ENCODE measurements around the gene NUBPL. TPM values are rescaled to one million over a fixed set of nuclear protein-coding genes. Genes with fewer than 3 reads are reported as not detected.
A peak's percentile ranks its signal among the peaks of the same experiment; 100 is the strongest.

Gene NUBPL
- polyA plus RNA-seq, 2 of the 4 experiments (the other 2 are of a cell fraction) = 7.6 to 14.1 TPM

GRCh38 chr14:31787377-31787776, 226.2 kb downstream of the NUBPL start:
- ChIA-PET CTCF (no interaction called here), POLR2A (no interaction called here)
- no peak overlapping the region for H3K27ac ChIP-seq
- FAIRE-seq (no peak), DNase-seq (ENCODE audit: low read depth in 1 of 2, low spot score in 1 of 2) (peak; percentile 9 to 50), ATAC-seq (peak; percentile 59 to 78; a peak in 4 of 6 replicates)
- H3K4me1 ChIP-seq = no peaks in the 10 kb centered on the region
- H3K9me3 ChIP-seq = 0 out of 3 replicates have a peak, but pooled peaks cover 1% of the 10 kb centered on the region
- 65% methylated on average over 3 of the region's 3 CpGs for WGBS (ENCODE audit: missing lambda C conversion rate)
- no peak for TF ChIP-seq FOSL2 (IDR thresholded peaks at IDR 0.05)
- TF ChIP-seq FOSL2 (CRISPR knock-in tag; IDR thresholded peaks at IDR 0.05) = peak; percentile 82
- peak in 1 of 2 experiments; percentile 29; a peak in 1 of 5 replicates for TF ChIP-seq RAD21 (conservative IDR thresholded peaks at IDR 0.05 in 1 of 2, IDR thresholded peaks at IDR 0.05 in 1 of 2)
- no peak for TF ChIP-seq SREBF2 (IDR thresholded peaks at IDR 0.05)
- TF ChIP-seq CTCF (IDR thresholded peaks at IDR 0.05) = 0 out of 3 replicates have a peak, but pooled peaks have one; percentile 13
- TF ChIP-seq KDM5A (IDR thresholded peaks at IDR 0.05) = no peak
- H3K4me3 ChIP-seq = no peak overlapping the region
- no peak overlapping the region for H3K4me2 ChIP-seq

- Histone ChIP-seq H3K27ac (no peak overlapping the region), H3K4me1 (no peaks in the 10 kb centered on the region), H3K4me2 (no peak overlapping the region), H3K9me3 (no peaks in the 10 kb centered on the region), H3K4me3 (no peak overlapping the region)
- POLR2A ChIA-PET = no interaction called here
- FAIRE-seq = no peak
- WGBS (ENCODE audit: missing lambda C conversion rate) = 89% methylated on average over 1 of the region's 1 CpG
- CTCF ChIA-PET = interaction anchor here (0.7 kb wide), 1 partner anchor 466 kb away, joined by 4 read pairs; no protein-coding TSS in a partner anchor
- TF ChIP-seq MYC (IDR thresholded peaks at IDR 0.05; ENCODE audit: borderline replicate concordance, low read length) (no peak), FOSB (CRISPR knock-in tag; IDR thresholded peaks at IDR 0.05) (no peak), BCL3 (IDR thresholded peaks at IDR 0.05) (no peak), USF2 (IDR thresholded peaks at IDR 0.05) (no peak), PHF8 (IDR thresholded peaks at IDR 0.05; ENCODE audit: borderline replicate concordance, low read depth) (no peak), MAZ (IDR thresholded peaks at IDR 0.05; ENCODE audit: borderline replicate concordance, low read depth, low read length) (no peak), RFX5 (IDR thresholded peaks at IDR 0.05) (no peak), SMC3 (IDR thresholded peaks at IDR 0.05) (no peak), ZC3H11A (IDR thresholded peaks at IDR 0.05) (no peak)
- TF ChIP-seq, protein P1, sequence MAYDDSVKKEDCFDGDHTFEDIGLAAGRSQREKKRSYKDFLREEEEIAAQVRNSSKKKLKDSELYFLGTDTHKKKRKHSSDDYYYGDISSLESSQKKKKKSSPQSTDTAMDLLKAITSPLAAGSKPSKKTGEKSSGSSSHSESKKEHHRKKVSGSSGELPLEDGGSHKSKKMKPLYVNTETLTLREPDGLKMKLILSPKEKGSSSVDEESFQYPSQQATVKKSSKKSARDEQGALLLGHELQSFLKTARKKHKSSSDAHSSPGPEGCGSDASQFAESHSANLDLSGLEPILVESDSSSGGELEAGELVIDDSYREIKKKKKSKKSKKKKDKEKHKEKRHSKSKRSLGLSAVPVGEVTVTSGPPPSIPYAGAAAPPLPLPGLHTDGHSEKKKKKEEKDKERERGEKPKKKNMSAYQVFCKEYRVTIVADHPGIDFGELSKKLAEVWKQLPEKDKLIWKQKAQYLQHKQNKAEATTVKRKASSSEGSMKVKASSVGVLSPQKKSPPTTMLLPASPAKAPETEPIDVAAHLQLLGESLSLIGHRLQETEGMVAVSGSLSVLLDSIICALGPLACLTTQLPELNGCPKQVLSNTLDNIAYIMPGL (CRISPR knock-in tag; IDR thresholded peaks at IDR 0.05; ENCODE audit: borderline replicate concordance) = no peak
- peak in 1 of 2 experiments; percentile 1 for DNase-seq (ENCODE audit: low read depth in 1 of 2, low spot score in 1 of 2)
- no peak for ATAC-seq
These were observed 227.1 kb downstream of the NUBPL start for GRCh38 chr14:31788340-31788739.

- no peak for DNase-seq (ENCODE audit: low read depth in 1 of 2, low spot score in 1 of 2)
- CTCF ChIA-PET = interaction anchor here (0.6 kb wide), 1 partner anchor 51 kb away, joined by 3 read pairs; no protein-coding TSS in a partner anchor
- TF ChIP-seq CTCF (IDR thresholded peaks at IDR 0.05) (no peak), HOXB5 (CRISPR knock-in tag; IDR thresholded peaks at IDR 0.05) (no peak), HOXA7 (CRISPR knock-in tag; IDR thresholded peaks at IDR 0.05) (no peak), CHD2 (IDR thresholded peaks at IDR 0.05; ENCODE audit: low read length, partially characterized antibody) (no peak), ZC3H11A (IDR thresholded peaks at IDR 0.05) (no peak), RAD21 (conservative IDR thresholded peaks at IDR 0.05 in 1 of 2, IDR thresholded peaks at IDR 0.05 in 1 of 2) (no peak), MAZ (IDR thresholded peaks at IDR 0.05; ENCODE audit: borderline replicate concordance, low read depth, low read length) (no peak), HOXB13 (CRISPR knock-in tag; IDR thresholded peaks at IDR 0.05; ENCODE audit: low read depth) (no peak), POLR2A (IDR thresholded peaks at IDR 0.05; ENCODE audit: low read length) (no peak), JUNB (IDR thresholded peaks at IDR 0.05) (no peak), FOSB (CRISPR knock-in tag; IDR thresholded peaks at IDR 0.05) (no peak), ESRRA (IDR thresholded peaks at IDR 0.05; ENCODE audit: borderline replicate concordance, low read length) (no peak), EHMT2 (IDR thresholded peaks at IDR 0.05; ENCODE audit: low read depth) (no peak)
- TF ChIP-seq, protein P2, sequence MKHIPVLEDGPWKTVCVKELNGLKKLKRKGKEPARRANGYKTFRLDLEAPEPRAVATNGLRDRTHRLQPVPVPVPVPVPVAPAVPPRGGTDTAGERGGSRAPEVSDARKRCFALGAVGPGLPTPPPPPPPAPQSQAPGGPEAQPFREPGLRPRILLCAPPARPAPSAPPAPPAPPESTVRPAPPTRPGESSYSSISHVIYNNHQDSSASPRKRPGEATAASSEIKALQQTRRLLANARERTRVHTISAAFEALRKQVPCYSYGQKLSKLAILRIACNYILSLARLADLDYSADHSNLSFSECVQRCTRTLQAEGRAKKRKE (CRISPR knock-in tag; IDR thresholded peaks at IDR 0.05; ENCODE audit: low read depth) = no peak
These were observed 231.5 kb downstream of the NUBPL start for GRCh38 chr14:31792726-31793125.

More at GRCh38 chr14:31792726-31793125, 231.5 kb downstream of the NUBPL start:
- no peak for ATAC-seq
- H3K27ac ChIP-seq = no peak overlapping the region
- no peaks in the 10 kb centered on the region for H3K9me3 ChIP-seq
- POLR2A ChIA-PET = no interaction called here
- FAIRE-seq = peak; percentile 39
- H3K4me2 ChIP-seq = no peak overlapping the region
- H3K4me3 ChIP-seq = no peak overlapping the region
- H3K4me1 ChIP-seq = no peaks in the 10 kb centered on the region

Data from A549 (cell line).